ENCODE data around the gene TMEM168. TPM values are rescaled to one million over a fixed set of nuclear protein-coding genes. Genes with fewer than 3 reads are reported as not detected.

The TMEM168 gene
- total RNA-seq, 1 donor from 2014 or later = 35.1 TPM

DNA sequence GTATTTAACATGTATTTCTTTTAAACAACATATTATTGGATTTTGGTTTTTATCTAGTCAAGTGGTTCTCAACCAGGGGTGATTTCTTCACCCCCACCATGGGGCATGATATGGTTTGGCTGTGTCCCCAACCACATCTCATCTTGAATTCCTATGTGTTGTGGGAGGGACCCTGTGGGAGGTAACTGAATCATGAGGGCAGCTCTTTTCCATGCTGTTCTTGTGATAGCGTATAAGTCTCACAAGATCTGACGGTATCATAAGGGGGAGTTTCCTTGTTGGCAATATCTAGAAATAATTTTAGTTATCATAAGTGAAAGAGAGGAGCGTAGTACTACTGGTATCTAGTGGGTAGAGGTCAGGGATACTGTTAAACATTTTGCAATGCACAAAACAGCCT, 37.6 kb downstream of the TMEM168 start:
- peaks cover 10% of the 10 kb centered on the region for H3K9me3 Mint-ChIP-seq
- H3K4me1 Mint-ChIP-seq = peaks cover 5% of the 10 kb centered on the region
- no peak for TF ChIP-seq CTCF (IDR thresholded peaks at IDR 0.05; ENCODE audit: unreplicated experiment)
- H3K27me3 Mint-ChIP-seq (ENCODE audit: low read depth) = no peaks in the 10 kb centered on the region
- H3K36me3 Mint-ChIP-seq = no peaks in the 10 kb centered on the region
- H3K4me3 Mint-ChIP-seq = no peak overlapping the region
- DNase-seq (ENCODE audit: low spot score in 2 of 2, unreplicated experiment in 2 of 2) = no peak
- H3K27ac Mint-ChIP-seq = no peak overlapping the region

- TF ChIP-seq CTCF (IDR thresholded peaks at IDR 0.05; ENCODE audit: unreplicated experiment) = no peak
- no peak for DNase-seq (ENCODE audit: low spot score in 2 of 2, unreplicated experiment in 2 of 2)
- H3K27ac Mint-ChIP-seq = no peak overlapping the region
- H3K27me3 Mint-ChIP-seq (ENCODE audit: low read depth) = no peaks in the 10 kb centered on the region
- no peak overlapping the region for H3K4me3 Mint-ChIP-seq
- peaks cover 3% of the 10 kb centered on the region for H3K36me3 Mint-ChIP-seq
- peaks cover 9% of the 10 kb centered on the region for H3K4me1 Mint-ChIP-seq
- peaks cover 10% of the 10 kb centered on the region for H3K9me3 Mint-ChIP-seq
Observed at GRCh38 chr7:112749775-112750174, 40.4 kb downstream of the TMEM168 start.

GRCh38 chr7:112748381-112748780, 41.8 kb downstream of the TMEM168 start:
- peaks cover 3% of the 10 kb centered on the region for H3K36me3 Mint-ChIP-seq
- peaks cover 20% of the 10 kb centered on the region for H3K4me1 Mint-ChIP-seq
- H3K4me3 Mint-ChIP-seq = no peak overlapping the region
- TF ChIP-seq CTCF (IDR thresholded peaks at IDR 0.05; ENCODE audit: unreplicated experiment) = no peak
- H3K27ac Mint-ChIP-seq = no peak overlapping the region
- peaks cover 10% of the 10 kb centered on the region for H3K9me3 Mint-ChIP-seq
- DNase-seq (ENCODE audit: low spot score in 2 of 2, unreplicated experiment in 2 of 2) = no peak
- no peaks in the 10 kb centered on the region for H3K27me3 Mint-ChIP-seq (ENCODE audit: low read depth)

DNA sequence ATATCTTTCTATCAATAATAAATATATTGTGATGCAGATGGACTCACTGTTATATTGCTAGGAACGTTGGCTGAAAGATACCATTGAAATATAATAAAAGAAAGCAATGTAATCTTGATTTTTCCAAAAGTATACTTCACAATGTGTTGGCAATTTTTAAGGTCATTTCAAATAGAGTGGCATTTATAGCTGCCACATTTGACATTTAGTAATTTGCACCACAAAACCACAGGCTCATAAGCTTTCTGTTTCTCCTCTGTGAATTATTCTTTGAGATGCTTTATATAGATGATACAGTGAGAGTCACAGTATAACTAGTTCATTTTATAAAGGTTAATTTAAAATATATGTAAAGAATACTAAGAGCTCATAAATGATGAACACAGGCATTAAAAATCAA, 44.6 kb downstream of the TMEM168 start:
- no peaks in the 10 kb centered on the region for H3K27me3 Mint-ChIP-seq (ENCODE audit: low read depth)
- H3K4me3 Mint-ChIP-seq = no peak overlapping the region
- no peak overlapping the region for H3K27ac Mint-ChIP-seq
- H3K36me3 Mint-ChIP-seq = peaks cover 3% of the 10 kb centered on the region
- H3K9me3 Mint-ChIP-seq = peaks cover 5% of the 10 kb centered on the region
- peaks cover 26% of the 10 kb centered on the region for H3K4me1 Mint-ChIP-seq
- TF ChIP-seq CTCF (IDR thresholded peaks at IDR 0.05; ENCODE audit: unreplicated experiment) = no peak
- DNase-seq (ENCODE audit: low spot score in 2 of 2, unreplicated experiment in 2 of 2) = no peak

- Mint-ChIP-seq H3K4me3 (no peak overlapping the region), H3K4me1 (peaks cover 26% of the 10 kb centered on the region), H3K36me3 (peaks cover 3% of the 10 kb centered on the region), H3K9me3 (peaks cover 5% of the 10 kb centered on the region), H3K27ac (peak overlapping the region; percentile 69), H3K27me3 (ENCODE audit: low read depth) (no peaks in the 10 kb centered on the region)
- TF ChIP-seq CTCF (IDR thresholded peaks at IDR 0.05; ENCODE audit: unreplicated experiment) = no peak
- DNase-seq (ENCODE audit: low spot score in 2 of 2, unreplicated experiment in 2 of 2) = no peak
Observed at GRCh38 chr7:112744818-112745217, 45.4 kb downstream of the TMEM168 start.

- peaks cover 9% of the 10 kb centered on the region for H3K9me3 Mint-ChIP-seq
- no peaks in the 10 kb centered on the region for H3K27me3 Mint-ChIP-seq (ENCODE audit: low read depth)
- TF ChIP-seq CTCF (IDR thresholded peaks at IDR 0.05; ENCODE audit: unreplicated experiment) = no peak
- H3K36me3 Mint-ChIP-seq = peaks cover 3% of the 10 kb centered on the region
- DNase-seq (ENCODE audit: low spot score in 2 of 2, unreplicated experiment in 2 of 2) = no peak
- no peak overlapping the region for H3K4me3 Mint-ChIP-seq
- H3K4me1 Mint-ChIP-seq = peaks cover 26% of the 10 kb centered on the region
- H3K27ac Mint-ChIP-seq = no peak overlapping the region
Observed at GRCh38 chr7:112743811-112744210, 46.4 kb downstream of the TMEM168 start.
